ENCODE measurements around the gene UCN2.

GRCh38 chr3:48591436-48591835 lies 27.9 kb upstream of the UCN2 start:
- TF ChIP-seq EP300 (IDR thresholded peaks at IDR 0.05; ENCODE audit: borderline replicate concordance), result no peak
- TF ChIP-seq REST (IDR thresholded peaks at IDR 0.05; ENCODE audit: low read depth), result no peak
- no peak for TF ChIP-seq CEBPB (IDR thresholded peaks at IDR 0.05)
- no peak for TF ChIP-seq TEAD4 (IDR thresholded peaks at IDR 0.05)
- TF ChIP-seq RAD21 (IDR thresholded peaks at IDR 0.05; ENCODE audit: low read depth), result no peak
- no peak for TF ChIP-seq YY1 (IDR thresholded peaks at IDR 0.05; ENCODE audit: low read depth)
- TF ChIP-seq NFIC (IDR thresholded peaks at IDR 0.05), result no peak
- no peak for TF ChIP-seq USF1 (IDR thresholded peaks at IDR 0.05)
- no peak for TF ChIP-seq FOXM1 (IDR thresholded peaks at IDR 0.05; ENCODE audit: borderline replicate concordance, low read depth)

Measured in Ishikawa (cell line).